Endothelial cell (in vitro differentiated cells): ENCODE results near the gene DENND4B. TPM values are rescaled to one million over a fixed set of nuclear protein-coding genes. Genes with fewer than 3 reads are reported as not detected.

Source experiments
- DNase-seq: peaks from one replicate; pipeline ENCODE4 v3.0.0; 2021; ENCODE audit warnings: low spot score
- H3K27ac Mint-ChIP-seq: one replicate; pipeline ENCODE4 v1.8.0; 2021; ENCODE audit warnings: mixed read lengths, inconsistent platforms; ENCODE audit not compliant: unreplicated experiment
- H3K27me3 Mint-ChIP-seq: one replicate; pipeline ENCODE4 v1.8.0; 2021; ENCODE audit warnings: mild to moderate bottlenecking, moderate library complexity, mixed read lengths, inconsistent platforms; ENCODE audit not compliant: unreplicated experiment
- H3K36me3 Mint-ChIP-seq: one replicate; pipeline ENCODE4 v1.8.0; 2021; ENCODE audit warnings: mild to moderate bottlenecking, low read depth, mixed read lengths, inconsistent platforms; ENCODE audit not compliant: unreplicated experiment
- H3K4me1 Mint-ChIP-seq: one replicate; pipeline ENCODE4 v1.8.0; 2021; ENCODE audit warnings: mild to moderate bottlenecking, mixed read lengths, inconsistent platforms; ENCODE audit not compliant: unreplicated experiment
- H3K4me3 Mint-ChIP-seq: one replicate; pipeline ENCODE4 v1.8.0; 2021; ENCODE audit warnings: mild to moderate bottlenecking, mixed read lengths, inconsistent platforms; ENCODE audit not compliant: unreplicated experiment
- H3K9me3 Mint-ChIP-seq: one replicate; pipeline ENCODE4 v1.8.0; 2021; ENCODE audit warnings: mixed read lengths, inconsistent platforms; ENCODE audit not compliant: unreplicated experiment
- total RNA-seq: library from RNA; stranded (reverse); fragmentation: NEBNext Ultra II Directional; extraction: Animal tissue kit (Norgen Biotek cat#: 25700); gene quantifications from one replicate; pipeline ENCODE4 v1.2.1, GENCODE V29; 2021; ENCODE audit not compliant: unreplicated experiment
- TF ChIP-seq, protein P1 (sequence below): fragments of 200-600 bp; sonication (generic); IDR thresholded peaks from one replicate; pipeline ENCODE4 v1.5.0; 2021; ENCODE audit warnings: antibody characterized with exemption; ENCODE audit not compliant: unreplicated experiment

Gene DENND4B
- total RNA-seq, 1 donor from 2014 or later: 53.1 TPM

DNA sequence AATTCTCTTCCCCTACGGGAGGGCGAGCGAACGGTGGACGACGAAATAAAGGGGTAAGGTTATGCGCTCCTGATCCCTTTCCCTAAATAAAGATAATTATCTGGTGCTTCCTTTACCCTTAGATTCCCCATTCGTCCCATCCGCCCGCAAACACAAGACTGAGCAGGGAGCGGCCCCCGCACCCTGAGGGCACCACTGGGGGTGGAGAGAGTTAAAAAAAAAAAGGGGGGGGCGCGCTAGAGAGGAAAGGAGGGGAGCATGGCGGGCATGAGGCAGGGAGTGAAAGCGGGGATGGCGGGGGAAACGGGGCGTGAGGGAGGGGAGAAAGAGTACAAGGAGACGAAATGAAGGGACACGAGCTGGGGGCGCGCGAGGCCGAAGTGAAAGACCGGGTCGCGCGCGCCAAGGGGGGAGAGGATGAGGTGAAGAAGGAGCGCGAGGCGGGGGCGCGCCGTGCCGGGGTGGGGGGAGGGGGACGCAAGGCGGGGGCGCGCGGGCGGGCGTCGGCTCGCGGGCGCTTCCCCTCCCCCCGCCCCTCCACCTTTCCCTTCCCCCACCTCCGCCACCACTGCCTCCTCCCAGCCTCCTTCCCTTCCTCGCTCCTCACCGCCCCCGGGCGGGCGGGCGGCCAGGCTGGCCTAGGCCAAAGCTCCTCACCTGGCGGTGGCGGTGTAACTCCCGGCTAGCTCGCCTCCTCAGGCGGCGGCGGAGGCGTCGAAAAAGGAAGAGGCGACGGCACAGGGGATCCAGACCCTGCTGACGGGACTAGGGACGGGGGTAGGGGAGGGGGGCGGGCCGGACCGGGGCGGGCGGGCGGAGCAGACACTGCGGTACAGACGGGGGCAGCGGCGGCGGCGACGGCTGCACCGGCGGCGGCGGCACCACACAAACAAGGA, 24.2 kb downstream of the DENND4B start:
- Mint-ChIP-seq H3K4me3 (peak overlapping the region; percentile 93), H3K36me3 (no peaks in the 10 kb centered on the region), H3K9me3 (no peaks in the 10 kb centered on the region), H3K4me1 (peaks cover 27% of the 10 kb centered on the region), H3K27me3 (peaks cover 5% of the 10 kb centered on the region), H3K27ac (peak overlapping the region; percentile 86)
- TF ChIP-seq, protein P1, sequence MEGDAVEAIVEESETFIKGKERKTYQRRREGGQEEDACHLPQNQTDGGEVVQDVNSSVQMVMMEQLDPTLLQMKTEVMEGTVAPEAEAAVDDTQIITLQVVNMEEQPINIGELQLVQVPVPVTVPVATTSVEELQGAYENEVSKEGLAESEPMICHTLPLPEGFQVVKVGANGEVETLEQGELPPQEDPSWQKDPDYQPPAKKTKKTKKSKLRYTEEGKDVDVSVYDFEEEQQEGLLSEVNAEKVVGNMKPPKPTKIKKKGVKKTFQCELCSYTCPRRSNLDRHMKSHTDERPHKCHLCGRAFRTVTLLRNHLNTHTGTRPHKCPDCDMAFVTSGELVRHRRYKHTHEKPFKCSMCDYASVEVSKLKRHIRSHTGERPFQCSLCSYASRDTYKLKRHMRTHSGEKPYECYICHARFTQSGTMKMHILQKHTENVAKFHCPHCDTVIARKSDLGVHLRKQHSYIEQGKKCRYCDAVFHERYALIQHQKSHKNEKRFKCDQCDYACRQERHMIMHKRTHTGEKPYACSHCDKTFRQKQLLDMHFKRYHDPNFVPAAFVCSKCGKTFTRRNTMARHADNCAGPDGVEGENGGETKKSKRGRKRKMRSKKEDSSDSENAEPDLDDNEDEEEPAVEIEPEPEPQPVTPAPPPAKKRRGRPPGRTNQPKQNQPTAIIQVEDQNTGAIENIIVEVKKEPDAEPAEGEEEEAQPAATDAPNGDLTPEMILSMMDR: no peak
- DNase-seq: peak; percentile 64

DNA sequence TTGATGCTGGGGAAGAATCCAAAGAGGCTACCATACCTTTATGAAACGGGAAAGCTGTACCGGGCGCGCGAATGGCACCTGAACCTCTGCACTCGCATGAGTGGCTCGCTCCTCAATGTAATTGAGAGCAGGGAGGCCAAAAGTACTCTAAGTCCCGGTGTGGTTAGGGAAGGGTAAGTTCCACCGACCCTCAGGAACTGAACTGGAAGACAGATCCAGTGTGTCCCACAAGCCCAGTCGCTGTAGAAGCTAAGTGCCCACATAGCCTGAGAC, 24.8 kb downstream of the DENND4B start:
- no peak for DNase-seq

DNA sequence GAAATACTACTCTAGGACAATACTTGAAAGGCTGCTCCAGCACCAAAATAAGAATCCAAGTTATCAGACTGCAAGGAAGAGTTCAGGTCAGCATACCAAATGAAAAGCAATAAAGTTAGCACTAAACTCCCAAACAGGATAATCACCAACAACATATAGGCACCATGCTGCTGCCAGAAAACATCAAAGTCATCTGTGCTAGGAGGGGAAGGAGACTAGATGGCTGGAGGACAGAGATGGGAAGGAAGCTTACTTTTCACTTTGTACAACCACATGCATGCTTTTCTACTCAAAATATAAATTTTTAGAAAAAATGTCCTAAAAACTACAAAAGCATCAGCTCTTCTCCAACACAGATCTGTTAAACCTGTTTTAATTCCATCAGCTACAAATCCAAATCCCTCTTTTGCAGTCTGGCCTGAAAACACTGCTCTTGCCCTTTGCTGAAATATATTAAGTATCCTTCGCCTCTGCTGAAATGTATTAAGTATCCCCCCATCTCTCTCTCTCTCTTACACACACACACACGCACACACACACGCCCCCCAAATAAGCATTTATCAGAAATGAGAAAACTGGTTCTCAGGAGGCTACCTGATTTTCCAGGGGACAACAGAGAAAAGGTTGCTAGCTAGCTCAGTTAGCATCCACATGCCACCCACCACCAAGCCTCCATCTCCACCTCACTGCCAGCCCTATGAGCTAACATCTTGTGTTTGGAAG, 25.3 kb downstream of the DENND4B start:
- H3K9me3 Mint-ChIP-seq: no peaks in the 10 kb centered on the region
- TF ChIP-seq, protein P1: no peak
- H3K4me3 Mint-ChIP-seq: peak overlapping the region; percentile 93
- DNase-seq: no peak
- peak overlapping the region; percentile 86 for H3K27ac Mint-ChIP-seq
- no peaks in the 10 kb centered on the region for H3K36me3 Mint-ChIP-seq
- H3K4me1 Mint-ChIP-seq: peaks cover 27% of the 10 kb centered on the region
- H3K27me3 Mint-ChIP-seq: peaks cover 5% of the 10 kb centered on the region

More for the DNA sequence above, 24.8 kb downstream of the DENND4B start:
- Mint-ChIP-seq H3K36me3 (no peaks in the 10 kb centered on the region), H3K9me3 (no peaks in the 10 kb centered on the region), H3K27ac (peak overlapping the region; percentile 86), H3K4me3 (peak overlapping the region; percentile 93), H3K4me1 (peaks cover 27% of the 10 kb centered on the region), H3K27me3 (peaks cover 5% of the 10 kb centered on the region)
- TF ChIP-seq, protein P1: no peak

DNA sequence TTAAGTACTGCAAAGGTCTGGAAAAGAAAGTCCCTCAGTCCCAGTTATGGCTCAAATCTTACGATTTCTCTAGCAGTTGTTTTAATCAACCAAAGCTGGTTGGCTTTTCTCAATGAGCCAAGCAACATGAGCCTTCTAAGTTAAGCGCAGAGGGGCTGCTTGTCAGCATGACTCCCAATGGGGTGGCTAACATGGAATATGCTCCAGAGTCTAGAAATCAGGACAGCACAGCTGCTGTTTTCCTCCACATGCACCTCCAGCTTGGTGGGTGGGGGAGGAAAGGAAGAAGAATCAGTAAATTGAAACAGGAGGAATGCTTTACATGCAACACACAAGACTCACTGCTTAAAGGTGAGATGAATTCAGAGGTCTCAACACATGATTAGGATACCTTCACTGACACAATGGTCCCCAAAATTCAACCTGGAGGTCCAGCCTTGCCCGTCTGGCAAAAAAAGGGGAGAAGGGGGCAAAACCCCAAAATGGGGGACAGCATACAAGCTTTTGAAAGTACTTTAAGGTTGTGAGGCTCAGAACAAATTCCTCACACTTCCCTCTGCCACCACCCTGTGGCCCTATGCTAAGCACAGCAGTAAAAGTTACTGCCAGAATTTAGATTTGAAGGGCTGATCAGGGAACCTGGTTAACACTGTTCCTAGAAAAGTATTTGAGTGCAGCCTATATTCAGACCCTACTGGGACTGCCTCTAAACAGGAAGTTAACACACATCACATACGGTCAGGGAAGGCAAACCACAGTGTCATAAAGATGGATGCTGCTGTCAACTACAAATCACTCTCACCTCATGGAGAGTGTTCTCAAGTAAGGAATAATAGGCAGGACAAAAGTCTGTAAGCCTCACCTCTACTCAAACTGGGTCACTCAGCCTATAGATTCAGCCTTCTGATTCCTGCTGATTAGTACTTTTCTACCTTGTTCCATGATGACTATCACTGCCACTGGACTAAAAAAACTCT, 26.4 kb downstream of the DENND4B start:
- Mint-ChIP-seq H3K36me3 (no peaks in the 10 kb centered on the region), H3K27ac (peak overlapping the region; percentile 72), H3K9me3 (no peaks in the 10 kb centered on the region), H3K27me3 (peaks cover 4% of the 10 kb centered on the region), H3K4me1 (peaks cover 27% of the 10 kb centered on the region), H3K4me3 (peak overlapping the region; percentile 93)
- TF ChIP-seq, protein P1: no peak
- no peak for DNase-seq
